Measurements from ENCODE around the gene FER.

GRCh38 chr5:108974594-108974993, 226.9 kb downstream of the FER start:
- TF ChIP-seq CTCF (IDR thresholded peaks at IDR 0.05) (no peak), POLR2A (IDR thresholded peaks at IDR 0.05) (no peak)
